HG03159 (cell line): ENCODE results near the gene EHBP1L1.

Source experiments
- ATAC-seq: cut with Tn5 transposase; IDR thresholded peaks from one replicate; pipeline ENCODE4 v1.9.1; 2021; ENCODE audit warnings: mild to moderate bottlenecking, moderate library complexity; ENCODE audit not compliant: unreplicated experiment

The EHBP1L1 gene

DNA sequence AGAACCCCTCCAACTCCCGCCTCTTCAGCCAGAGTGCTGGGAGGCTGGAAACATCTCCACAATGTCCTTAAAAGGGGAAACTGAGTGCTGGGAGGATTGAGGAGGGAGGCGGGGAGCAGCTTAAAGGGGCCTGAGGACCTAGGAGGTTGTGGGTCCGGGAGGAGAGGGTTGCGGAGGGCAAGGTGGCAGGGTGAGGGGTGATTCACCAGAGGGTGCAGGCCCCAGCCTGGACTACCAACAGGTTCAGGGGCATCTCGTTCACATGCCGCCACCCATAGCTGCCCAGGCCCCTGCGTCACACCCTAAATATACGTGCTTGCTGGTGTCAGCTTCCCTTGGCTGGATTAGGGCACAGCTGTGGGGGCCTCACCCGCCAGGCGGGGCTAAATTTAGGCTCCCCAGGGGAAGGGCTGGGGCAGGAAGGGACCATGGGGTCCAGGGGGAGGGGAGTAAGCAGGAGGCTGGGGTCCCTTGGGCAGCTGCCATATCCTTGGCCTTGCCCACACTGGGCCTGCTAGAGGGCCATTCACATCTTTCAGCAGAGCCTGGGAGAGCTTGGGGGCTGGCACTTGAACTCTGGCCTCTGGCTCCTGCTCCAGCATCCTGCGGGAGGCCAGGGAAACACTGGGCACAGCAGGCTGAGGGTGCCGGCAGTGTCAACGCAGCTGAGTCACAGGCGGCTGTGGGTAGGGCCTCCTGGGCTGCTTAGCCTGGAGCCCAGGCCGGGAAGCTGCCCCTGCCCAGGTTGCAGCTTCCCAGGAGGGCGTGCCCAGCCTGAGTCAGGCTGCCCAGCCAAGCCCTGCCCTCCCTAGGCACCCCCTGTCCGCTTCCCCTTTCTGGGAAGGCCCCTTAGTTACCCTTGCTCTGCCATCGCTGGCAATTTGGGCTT, 1.3 kb downstream of the EHBP1L1 start:
- no peak for ATAC-seq

GRCh38 chr11:65577756-65578109, 1.9 kb downstream of the EHBP1L1 start:
- ATAC-seq: no peak

- ATAC-seq: no peak
Measured at GRCh38 chr11:65578134-65578533, 2.3 kb downstream of the EHBP1L1 start.

DNA sequence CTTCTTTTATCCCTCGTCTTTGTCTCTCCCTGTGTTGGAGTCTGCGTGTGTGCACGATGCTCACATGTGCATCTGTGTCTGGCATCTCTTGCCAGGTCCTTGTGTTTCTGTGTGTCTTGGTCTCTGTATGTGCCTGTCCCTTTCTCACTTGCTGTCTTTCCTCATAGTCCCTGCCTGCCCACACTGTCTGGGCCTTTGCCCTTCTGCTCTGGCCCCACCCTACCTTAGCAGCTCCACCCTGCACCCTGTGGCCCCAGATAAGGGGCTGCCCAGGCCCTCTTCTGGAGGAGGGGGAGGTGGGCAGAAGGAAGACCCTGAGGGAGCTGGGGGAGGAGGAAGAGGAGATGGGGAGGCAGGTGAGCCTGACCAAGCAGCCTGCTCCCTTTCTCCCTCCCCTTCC, 2.8 kb downstream of the EHBP1L1 start:
- ATAC-seq: no peak

DNA sequence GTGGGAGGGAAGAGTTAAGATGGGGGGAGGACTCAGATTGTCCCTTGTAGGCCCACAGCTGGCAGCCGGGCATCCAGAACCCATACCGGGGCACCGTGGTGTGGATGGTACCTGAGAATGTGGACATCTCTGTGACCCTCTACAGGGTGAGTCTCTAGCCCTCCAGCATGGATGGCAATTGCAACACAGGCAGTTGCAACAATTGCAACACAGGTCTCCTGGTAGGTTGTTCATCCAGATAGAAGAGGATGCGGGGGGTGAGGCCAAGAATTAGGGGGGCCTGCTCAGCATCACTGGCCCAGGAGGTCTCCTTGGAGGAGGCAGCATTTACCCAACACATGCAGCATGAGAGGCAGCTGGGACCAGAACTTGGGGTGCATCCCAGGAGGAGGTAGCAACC, 3.4 kb downstream of the EHBP1L1 start:
- ATAC-seq: no peak

DNA sequence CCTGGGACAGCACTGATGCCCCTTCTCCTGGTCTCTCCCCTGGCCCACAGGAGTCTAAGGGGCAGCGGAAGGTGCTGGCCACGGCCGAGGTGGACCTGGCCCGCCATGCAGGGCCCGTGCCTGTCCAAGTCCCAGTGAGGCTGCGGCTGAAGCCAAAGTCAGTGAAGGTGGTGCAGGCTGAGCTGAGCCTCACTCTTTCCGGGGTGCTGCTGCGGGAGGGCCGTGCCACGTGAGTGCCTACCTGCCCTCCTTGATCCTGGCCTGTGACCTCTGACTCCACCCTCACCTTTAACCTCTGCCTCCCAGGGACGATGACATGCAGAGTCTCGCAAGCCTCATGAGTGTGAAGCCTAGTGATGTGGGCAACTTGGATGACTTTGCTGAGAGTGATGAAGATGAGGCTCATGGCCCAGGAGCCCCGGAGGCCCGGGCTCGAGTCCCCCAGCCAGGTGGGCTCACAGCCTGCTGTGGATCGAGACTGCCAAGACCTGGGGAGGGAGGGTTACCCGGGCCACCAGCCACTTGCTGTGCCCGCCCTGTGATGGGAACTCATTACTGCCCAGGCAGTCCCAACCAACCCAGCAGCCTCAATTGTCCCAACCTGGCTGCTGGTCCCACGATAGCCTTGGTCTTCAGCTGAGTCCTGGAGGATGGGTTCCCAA, 4.3 kb downstream of the EHBP1L1 start:
- ATAC-seq: no peak

GRCh38 chr11:65580756-65581155, 4.9 kb downstream of the EHBP1L1 start:
- no peak for ATAC-seq

DNA sequence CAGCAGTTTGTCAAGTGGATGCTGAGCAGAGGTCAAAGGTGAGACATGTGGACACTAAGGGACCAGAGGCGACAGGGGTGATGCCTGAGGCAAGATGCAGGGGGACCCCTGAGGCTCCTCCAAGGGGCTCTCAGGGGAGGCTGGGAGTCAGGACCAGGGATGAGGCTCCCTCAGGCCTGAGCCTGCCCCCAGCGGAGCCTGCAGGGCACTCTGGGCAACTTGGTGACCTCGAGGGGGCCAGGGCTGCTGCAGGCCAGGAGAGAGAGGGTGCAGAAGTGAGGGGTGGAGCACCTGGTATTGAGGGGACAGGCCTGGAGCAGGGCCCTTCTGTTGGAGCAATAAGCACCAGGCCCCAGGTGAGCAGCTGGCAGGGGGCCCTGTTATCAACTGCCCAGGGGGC, 6.1 kb downstream of the EHBP1L1 start:
- no peak for ATAC-seq

DNA sequence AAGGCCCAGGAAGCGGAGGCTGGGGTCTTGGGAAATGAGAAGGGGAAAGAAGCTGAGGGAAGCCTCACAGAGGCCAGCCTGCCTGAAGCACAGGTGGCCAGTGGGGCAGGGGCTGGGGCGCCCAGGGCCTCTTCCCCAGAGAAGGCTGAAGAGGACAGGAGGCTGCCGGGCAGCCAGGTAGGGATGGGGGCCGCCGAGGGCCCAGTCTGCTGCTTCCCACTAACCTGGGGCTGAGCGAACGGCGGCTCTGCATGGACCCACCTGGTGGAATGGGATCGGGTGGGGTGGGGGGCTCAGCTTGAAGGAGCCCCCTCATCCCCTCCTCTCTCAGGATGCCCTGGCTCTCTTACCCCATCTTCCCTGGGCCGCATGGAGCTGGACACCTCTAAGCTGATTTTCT, 7.7 kb downstream of the EHBP1L1 start:
- ATAC-seq: no peak

GRCh38 chr11:65584106-65584505, 8.3 kb downstream of the EHBP1L1 start:
- no peak for ATAC-seq

DNA sequence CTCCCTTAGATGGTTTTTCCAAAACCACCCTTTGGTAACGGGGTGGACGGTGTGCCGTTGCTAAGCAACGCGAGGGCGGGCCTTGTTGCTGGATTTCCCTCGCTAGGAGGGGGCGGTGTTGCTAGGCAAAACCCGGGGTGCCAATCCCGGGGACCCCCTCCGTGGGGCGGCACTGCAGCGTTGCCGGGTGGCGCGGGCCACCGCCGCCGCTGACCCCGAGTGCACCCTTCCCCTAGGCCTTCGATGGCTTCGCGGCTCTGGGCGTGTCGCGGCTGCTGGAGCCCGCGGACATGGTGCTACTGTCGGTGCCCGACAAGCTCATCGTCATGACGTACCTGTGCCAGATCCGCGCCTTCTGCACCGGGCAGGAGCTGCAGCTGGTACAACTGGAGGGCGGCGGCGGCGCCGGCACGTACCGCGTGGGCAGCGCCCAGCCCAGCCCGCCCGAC, 8.9 kb downstream of the EHBP1L1 start:
- ATAC-seq: no peak

DNA sequence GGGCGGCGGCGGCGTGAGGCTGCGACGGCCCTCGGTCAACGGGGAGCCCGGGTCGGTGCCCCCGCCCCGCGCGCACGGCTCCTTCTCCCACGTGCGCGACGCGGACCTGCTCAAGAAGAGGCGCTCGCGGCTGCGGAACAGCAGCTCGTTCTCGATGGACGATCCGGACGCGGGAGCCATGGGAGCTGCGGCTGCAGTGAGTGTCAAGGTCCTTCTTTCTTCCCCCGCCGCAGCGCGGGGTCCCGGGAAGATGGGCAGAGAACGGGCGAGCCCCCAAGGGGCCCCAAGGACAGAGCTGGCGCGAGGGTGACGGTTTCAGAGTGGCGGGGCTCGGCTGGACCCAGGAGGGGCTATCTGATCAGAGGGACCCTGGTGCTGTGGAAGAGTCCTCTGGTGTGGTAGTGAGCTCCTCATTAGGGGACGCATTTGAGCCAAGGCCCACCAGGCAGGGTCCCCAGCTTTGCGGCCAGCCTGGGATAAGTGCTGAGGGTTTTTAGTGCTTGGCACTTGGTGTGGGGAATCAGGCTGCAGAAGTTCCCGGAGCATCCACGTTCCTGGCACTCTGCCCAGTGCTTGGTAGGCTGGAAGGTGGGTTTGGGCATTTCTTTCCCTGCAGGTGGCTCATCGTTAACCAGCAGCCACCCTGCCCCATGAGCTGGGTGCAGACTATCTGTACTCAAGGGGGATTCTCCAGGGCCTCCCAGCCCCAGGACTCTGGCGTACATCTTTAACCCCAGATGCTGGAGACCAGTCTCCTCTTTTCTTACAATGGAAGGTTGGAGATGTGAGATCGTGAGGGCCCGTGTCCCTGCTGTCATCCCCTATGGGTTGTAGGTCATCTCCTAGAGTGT, 9.8 kb downstream of the EHBP1L1 start:
- ATAC-seq: no peak

DNA sequence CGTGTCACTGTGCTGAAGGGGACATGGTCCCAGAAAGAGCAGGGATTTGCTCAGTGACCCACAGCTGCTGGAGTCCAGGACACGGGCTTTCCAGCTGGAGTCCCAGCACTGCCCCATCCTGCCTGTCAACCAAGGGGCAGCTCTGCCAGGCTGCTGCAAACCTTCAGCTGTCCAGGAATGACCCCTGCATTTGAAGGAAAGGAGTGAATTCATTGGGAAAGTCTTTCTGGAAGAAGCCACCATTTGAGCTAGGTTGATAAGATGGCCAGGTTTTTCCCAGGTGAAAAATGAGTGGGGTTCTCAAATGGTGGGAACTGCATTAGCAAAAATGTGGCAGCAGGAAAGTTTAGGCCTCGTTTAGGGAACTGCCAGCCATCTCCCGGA, 10.4 kb downstream of the EHBP1L1 start:
- ATAC-seq: no peak

- no peak for ATAC-seq
Measured at GRCh38 chr11:65586676-65587075, 10.8 kb downstream of the EHBP1L1 start.

- peak; percentile 74 for ATAC-seq
Measured at GRCh38 chr11:65588199-65589054, 12.6 kb downstream of the EHBP1L1 start.

DNA sequence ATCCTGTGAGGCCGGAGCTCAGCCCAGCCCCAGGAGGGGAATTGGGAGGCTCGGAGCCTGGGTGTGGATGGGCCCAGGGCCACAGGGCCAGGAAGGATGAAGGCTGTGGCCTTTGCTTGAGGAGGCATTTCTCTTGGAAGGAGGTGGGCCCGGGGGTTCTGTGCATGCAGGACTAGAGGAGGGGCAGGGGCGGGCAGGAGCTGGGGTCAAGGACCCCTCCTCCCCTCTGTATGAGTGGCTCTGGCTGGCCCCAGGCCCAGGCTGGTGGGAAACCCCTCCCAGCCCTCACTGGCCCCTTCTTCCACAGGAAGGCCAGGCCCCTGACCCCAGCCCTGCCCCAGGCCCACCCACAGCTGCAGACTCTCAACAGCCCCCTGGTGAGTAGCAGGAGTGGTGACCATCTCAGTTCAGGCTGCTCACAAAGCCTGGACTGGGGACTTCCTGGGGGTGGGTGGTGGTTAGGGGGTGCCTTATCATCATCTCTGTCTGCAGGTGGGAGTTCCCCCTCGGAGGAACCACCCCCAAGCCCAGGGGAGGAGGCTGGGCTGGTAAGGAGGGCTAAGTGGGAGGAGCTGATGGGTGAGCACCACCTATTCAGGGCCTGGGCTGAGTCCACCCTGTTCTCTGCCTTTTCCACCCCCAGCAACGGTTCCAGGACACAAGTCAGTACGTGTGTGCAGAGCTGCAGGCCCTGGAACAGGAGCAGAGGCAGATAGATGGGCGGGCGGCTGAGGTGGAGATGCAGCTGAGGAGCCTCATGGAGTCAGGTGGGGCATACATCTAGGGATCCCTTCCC, 13.8 kb downstream of the EHBP1L1 start:
- ATAC-seq: no peak

DNA sequence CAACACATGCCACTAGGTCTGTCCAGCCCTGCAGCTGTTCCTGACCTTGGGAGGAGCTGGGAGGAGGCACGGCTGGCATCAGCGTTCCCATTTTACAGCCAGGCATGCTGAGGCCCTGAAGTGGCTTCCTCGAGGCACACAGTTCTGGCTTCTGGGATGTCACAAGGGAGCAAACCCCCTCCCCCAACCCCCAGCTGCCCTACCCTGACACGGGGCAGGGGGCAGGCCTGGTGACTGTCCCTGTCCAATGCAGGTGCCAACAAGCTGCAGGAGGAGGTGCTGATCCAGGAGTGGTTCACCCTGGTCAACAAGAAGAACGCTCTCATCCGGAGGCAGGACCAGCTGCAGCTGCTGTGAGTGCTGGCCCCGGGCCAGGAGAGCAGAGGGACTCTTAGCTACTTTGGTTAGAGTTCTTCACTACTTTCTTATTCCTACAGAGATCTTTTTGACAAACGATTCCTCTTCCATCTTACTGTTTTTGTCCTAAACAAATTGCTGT, 14.4 kb downstream of the EHBP1L1 start:
- ATAC-seq: no peak

DNA sequence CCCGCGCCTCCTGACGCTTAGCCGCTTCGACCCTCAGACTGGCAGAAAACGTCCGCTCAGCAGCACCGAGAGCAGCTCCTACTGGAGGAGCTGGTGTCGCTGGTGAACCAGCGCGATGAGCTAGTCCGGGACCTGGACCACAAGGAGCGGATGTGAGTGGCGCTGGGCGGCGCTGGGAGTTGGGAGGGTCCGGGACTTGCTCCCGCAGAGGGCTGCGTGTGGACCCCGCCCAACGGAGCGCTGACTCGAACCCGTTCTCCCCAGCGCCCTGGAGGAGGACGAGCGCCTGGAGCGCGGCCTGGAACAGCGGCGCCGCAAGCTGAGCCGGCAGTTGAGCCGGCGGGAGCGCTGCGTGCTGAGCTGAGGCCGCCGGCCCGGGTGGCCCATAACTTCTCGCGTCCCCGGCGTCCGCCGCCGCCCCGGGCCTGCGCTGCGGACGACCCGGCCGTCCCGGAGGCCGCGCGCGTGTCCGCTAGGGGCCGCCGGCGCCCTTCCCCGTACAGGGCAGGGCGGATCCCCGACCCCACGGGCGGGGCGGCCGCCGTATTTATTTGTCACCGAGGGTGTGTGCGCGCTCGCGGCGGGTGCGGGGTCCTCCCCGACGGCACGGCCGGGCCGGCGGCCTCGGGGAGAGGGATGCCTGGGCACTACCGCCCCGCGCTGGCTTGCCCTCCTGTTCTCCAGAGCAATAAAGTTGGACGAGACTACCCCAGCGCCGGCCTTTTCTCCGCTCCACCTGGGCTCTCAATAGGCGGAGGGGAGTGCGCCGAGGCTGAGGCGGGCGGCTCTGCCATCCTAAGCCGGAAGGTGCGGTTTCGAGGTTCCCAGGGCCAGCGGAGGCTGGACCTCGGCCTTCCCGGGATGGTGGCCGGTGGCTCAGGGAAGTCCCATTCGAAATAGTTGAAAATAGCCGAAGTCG, 16.3 kb downstream of the EHBP1L1 start:
- no peak for ATAC-seq
